Keratinocyte (primary cell): ENCODE measurements around the gene AGA.

ENCODE experiments used
- EZH2 ChIP-seq: IDR thresholded peaks from one replicate; pipeline ENCODE4 v1.6.1; 2012; ENCODE audit warnings: inconsistent platforms, mild to moderate bottlenecking, low read length, moderate library complexity
- TF ChIP-seq, protein P1 (sequence below), 3 experiments: IDR thresholded peaks in 1 of 3; conservative IDR thresholded peaks in 1 of 3; optimal IDR thresholded peaks in 1 of 3; 2 replicates in 2 of 3; 3 replicates in 1 of 3; pipeline versions ENCODE3 to v1.5.1; 2011; ENCODE audit warnings: low read length in 3 of 3, mild to moderate bottlenecking in 3 of 3, moderate library complexity in 2 of 3, control low read depth in 1 of 3, inconsistent platforms in 1 of 3; ENCODE audit not compliant: insufficient read depth in 2 of 3; ENCODE audit errors: extremely low read depth in 1 of 3

- TF ChIP-seq, protein P1, sequence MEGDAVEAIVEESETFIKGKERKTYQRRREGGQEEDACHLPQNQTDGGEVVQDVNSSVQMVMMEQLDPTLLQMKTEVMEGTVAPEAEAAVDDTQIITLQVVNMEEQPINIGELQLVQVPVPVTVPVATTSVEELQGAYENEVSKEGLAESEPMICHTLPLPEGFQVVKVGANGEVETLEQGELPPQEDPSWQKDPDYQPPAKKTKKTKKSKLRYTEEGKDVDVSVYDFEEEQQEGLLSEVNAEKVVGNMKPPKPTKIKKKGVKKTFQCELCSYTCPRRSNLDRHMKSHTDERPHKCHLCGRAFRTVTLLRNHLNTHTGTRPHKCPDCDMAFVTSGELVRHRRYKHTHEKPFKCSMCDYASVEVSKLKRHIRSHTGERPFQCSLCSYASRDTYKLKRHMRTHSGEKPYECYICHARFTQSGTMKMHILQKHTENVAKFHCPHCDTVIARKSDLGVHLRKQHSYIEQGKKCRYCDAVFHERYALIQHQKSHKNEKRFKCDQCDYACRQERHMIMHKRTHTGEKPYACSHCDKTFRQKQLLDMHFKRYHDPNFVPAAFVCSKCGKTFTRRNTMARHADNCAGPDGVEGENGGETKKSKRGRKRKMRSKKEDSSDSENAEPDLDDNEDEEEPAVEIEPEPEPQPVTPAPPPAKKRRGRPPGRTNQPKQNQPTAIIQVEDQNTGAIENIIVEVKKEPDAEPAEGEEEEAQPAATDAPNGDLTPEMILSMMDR (optimal IDR thresholded peaks at IDR 0.05 in 1 of 3, IDR thresholded peaks at IDR 0.05 in 1 of 3, conservative IDR thresholded peaks at IDR 0.05 in 1 of 3; ENCODE audit: extremely low read depth in 1 of 3, insufficient read depth in 2 of 3, low read length in 3 of 3) = no peak
- no peak for TF ChIP-seq EZH2
Measured at GRCh38 chr4:177480795-177481194, 38.6 kb upstream of the AGA start.
